GM19035 (cell line): Measurements from ENCODE around the gene BAG3.
"Not testable (repeated sequence)": the region's sequence is repeated elsewhere in the genome, so short reads cannot be mapped to it uniquely, and the experiment has no call there.

ENCODE experiments used
- ATAC-seq: cut with Tn5 transposase; IDR thresholded peaks from one replicate; pipeline ENCODE4 v1.9.1; 2021; ENCODE audit not compliant: unreplicated experiment

Gene BAG3

DNA sequence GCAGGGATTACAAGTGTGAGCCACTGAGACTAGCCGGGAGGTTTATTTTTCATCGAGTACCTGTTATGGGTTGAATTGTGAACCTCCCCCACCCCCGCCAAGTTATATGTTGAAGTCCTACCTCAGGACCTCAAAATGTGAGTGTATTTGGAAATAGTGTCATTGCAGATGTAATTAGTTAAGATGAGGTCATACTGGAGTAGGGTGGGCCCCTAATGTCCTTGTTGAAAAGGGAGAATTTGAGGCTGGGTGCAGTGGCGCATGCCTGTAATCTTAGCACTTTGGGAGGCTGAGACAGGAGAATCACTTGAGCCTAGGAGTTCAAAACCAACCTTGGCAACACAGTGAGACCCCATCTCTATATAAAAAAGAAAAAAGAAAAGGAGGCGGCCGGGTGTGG, 10.8 kb upstream of the BAG3 start:
- ATAC-seq: no peak

DNA sequence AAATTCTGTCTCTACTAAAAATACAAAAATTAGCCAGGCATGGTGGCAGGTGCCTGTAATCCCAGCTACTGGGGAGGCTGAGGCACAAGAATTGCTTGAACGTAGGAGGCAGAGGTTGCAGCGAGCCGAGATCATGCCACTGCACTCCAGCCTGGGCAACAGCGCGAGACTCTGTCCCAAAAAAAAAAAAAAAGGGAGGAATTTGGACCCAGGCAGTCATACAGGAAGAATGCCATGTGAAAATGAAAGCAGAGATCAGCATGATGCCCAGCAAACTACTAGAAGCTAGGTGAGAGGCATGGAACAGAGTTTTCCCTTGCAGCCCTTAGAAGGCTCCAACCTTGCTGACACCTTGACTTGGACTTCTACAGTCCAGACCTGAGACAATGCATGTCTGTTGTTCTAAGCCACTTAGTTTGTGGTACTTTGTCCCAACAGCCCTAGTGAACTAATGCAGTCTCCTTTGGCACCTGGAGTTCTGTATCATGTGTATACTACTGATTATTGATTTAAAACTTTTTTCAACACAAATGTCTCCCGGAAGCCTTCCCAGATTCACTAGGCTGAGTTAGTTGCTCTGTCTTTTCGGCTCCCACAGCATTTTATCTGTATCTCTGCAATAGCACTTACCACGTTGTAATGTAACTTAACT, 10.2 kb upstream of the BAG3 start:
- ATAC-seq: no peak

DNA sequence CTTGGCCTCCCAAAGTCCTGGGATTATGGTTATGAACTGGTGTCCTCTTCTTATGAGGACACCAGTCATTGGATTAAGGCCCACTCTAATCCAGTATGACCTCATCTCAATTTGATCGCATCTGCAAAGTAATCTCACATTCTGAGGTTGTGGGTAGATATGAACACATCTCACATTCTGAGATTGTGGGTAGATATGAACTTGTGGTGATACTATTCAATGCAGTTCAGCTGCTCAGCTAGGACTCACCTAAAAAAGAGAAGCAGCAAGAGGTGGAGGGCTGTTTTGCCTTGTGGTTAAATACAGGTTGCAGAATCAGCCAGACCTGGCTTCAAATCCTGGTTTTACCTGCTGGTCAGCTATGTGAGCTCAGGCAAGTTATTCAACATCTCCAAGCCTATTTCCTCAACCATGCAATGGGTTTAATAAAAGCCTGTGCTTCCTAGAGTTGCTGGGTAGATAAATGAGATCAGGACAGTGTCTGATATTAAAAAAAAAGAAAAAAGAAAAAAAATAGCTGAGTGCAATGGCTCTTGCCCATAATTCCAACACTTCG, 8.5 kb upstream of the BAG3 start:
- no peak for ATAC-seq

DNA sequence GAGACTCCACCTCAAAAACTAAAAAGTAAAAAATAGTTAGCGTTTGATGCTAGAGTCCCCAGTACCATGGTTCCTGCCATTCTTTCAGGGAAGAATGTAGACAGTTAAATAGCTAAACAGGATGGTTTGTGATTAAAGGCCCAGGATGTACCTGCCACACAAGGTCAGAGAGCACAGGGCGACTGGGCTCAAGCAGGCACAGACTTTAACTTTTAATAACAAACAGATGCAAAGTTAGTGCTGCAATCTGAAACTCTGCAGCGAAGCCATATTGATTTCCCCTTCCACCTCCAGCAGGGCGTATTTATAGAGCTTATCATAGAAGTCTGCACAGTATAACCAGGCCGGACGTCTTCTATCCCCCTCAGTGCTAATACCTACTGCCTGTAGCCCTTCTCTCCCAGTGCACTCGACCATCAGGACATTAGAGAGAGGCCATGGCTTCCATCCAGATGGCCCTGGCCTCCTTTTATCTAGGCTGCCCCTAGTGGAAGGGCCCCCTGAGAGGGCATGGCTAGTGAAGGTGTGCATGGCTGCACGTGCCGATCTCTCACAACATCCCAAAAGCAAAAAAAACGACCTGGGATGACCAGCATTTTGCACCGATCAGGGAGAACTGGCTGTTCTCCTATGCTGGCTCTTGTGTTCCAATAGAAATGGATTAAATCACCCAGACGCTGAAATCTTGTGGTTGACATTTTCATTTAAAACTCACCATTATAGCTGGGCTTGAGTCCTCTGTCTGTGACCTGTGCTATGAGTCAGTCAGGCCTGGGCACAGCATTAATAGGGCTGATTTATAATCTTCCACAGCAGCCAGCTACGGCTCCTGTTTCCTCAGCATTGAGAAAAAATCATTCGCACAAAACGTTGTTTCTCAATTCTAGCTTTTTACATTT, 7.6 kb upstream of the BAG3 start:
- no peak for ATAC-seq

DNA sequence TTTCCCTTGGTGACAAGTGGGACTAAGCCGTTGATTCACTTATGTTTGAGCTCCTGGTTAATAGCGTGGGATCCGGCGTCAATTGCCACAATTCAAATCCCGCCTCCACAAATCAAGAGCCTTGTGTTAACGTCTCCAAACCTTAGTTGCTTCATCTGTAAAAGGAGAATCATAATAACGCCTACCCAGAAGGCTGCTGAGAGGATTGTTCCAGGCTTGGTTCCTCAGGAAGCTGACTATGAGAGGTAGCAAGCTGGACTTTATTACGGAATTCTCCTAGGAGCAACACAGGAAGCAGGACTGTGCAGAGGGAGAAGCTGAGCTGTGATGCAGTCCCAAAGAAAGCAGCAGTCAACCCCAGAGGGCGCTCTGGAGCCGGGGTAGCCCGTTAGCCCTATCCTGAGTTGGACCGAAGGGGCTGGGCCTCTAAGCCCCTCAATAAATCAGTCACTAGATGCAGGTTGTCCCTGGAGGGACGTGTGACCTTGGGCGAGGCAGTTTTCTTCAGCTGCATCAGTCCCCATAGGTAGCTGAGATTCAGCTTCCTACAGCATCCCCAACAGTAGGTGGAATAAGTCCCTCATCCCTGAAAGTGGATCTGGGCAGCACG, 6.9 kb upstream of the BAG3 start:
- no peak for ATAC-seq

DNA sequence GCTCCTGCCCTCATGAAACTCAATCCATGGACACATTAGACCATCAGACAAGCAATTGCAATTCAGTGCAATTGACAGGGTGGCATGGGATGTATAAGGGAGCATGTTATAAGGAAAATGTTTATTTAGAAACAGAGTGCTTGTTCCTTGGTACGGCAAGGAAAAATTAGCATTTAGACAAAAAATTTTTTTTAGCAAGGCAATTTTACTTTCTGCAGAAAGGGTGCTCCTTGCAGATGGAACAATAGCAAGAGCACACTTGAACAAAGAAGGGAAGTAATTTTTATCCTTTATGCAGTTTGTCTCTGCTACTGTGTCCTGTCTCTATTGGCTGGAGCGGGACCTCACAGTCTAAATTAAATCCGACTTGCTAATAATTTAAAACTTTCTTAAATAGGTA, 6.2 kb upstream of the BAG3 start:
- no peak for ATAC-seq

DNA sequence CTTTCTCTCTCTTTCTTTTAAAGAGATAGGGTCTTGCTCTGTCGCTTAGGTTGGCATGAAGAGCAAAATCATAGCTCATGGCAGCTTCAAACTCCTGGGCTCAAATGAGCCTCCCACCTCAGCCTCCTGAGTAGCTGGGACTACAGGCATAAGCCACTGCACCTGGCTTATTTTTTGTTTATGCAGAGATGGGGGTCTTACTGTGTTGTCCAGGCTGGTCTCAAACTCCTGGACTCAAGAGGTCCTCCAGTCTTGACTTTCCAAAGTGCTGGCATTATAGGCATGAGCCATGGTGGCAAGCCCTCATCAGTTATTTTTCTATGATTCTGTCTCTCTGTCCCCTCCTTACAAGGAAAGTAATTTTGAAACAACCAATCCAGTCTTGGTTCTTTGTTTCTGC, 1.1 kb upstream of the BAG3 start:
- ATAC-seq: no peak

DNA sequence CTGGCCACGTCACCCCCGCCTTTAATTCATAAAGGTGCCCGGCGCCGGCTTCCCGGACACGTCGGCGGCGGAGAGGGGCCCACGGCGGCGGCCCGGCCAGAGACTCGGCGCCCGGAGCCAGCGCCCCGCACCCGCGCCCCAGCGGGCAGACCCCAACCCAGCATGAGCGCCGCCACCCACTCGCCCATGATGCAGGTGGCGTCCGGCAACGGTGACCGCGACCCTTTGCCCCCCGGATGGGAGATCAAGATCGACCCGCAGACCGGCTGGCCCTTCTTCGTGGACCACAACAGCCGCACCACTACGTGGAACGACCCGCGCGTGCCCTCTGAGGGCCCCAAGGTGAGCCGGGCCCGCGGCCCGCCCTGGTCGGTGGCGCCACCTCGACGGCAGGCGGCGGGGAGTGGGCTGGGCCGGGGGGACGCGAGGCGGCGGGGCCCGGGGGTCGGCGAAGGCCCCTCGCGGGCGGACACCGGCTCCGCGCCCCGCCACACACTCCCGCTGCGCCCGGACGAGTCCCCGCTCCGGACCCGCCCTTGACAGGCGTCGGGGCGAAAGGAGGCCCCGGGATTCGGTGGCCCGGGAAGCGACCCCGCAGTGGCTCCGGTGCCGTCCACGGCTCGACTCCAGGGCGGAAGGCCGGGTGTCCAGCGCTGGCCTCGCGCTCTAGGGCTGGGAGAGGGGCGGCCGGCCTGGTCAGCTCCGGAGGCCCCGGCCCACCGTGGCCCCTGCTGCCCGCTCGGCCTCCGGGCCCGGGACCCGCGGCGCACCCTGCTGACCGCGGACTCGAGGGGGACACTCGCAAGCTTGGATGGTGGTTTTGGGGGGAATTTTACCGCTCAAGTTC, 557 bp downstream of the BAG3 start:
- ATAC-seq: peak; percentile 5

DNA sequence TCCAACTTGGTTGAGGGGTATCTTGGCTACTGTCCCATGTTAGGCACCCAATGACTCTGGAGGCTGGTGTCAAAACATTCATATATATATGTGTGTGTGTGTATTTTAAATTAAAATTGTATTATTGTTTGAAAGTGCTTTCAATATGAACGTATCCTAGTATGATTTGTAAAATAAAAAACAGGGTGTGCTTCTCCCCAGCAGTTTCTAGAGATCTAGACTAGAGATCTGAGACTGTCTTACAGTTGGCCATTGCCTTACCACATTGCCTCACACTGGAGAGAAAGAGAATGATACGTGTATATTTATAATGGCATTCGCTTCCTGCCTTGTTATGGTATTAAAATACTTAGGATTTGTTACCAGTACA, 1.2 kb downstream of the BAG3 start:
- ATAC-seq: no peak

DNA sequence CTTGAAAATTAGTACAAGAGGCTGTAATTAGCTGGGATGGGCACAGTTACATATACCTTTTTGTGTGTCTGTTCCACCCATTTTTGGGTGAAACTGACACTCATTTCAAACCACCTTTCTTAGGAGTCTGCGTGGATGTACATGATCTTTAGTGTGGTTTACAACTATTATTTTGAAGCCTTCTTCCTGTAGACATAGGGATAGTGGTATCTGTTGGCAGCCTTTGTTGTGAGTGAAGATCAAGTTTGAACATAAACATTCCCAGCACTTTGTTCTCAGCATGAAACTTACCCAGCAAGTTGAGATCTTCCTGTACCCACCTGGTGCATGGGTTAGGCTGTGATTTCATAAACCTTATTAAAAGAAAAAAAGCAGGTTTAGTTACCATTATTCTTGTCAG, 2.0 kb downstream of the BAG3 start:
- ATAC-seq: no peak

DNA sequence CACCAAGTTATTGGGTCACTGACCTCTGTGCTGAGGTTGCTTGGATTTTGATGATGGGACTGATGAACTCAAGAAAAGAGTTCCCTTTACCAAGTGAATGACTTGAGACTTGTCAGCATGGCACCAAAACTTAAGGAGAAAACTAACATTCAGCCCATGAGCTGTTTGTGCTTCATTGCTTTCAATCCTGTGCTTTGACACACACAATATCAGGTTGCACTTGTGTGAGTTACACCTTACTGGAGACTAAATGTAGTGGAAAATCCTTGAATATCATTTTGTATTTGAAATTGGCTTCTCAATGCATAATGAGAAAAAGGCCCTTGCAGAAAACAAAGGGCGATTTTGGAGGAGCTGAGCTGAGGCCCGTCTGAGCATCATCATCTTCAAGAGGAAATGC, 2.7 kb downstream of the BAG3 start:
- no peak for ATAC-seq

DNA sequence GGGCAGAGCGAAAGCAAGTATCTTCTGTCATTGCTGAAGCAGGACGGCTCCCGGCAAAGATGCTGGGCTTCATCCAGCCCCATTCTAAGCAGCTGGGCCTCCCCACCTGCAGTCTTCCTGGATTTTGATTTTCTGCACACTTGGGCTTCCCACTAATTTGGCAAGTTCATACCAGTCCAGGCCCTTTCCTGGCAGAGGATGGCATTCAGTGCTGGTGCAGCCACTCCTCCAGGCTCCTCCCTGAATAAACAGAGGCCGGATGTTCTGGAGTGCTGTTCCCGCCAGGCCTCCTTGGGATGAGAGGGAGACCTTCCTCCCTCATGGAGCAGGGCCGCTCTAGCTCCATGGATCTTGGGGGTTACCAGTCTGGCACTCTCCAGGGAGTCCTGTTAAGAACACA, 3.4 kb downstream of the BAG3 start:
- no peak for ATAC-seq

DNA sequence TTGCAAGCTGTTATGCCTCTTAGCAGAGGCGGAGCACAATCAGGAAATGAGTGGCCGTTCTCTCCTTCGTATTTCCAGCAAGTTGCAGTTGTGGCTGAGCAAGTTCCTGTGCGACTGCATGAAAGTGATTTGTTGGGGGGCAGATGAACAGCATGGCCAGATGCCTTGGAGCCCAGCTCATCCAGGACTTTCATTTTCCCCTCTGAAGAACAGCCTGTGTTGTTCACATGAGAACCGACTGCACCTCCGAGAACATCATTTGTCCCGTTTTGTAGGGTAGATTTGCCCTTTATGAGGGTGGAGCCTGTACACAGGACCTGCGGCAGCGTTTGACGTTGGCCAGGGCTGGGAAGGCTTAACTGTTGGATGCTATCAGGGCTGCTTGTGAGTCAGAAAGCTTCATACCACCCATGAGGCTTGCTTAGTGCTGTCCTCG, 4.4 kb downstream of the BAG3 start:
- no peak for ATAC-seq

DNA sequence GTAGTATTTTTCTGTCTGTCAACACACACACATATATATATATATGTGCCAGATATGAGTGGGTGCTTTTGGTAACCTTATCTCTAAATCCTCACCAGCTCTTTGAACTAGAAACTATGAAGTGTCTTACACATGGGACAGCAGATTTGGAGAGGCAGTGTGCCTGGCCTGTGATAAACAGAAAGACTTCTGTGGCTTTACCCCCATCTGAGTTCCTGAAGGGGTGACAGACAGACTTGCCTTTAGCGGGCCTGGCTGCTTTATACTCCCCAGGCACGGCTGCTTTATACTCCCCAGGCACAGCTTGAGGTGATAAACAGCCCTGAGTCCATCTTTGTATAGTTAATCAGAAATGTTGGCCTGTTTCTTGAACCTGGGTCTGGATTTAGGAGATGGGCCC, 5.6 kb downstream of the BAG3 start:
- ATAC-seq: no peak

DNA sequence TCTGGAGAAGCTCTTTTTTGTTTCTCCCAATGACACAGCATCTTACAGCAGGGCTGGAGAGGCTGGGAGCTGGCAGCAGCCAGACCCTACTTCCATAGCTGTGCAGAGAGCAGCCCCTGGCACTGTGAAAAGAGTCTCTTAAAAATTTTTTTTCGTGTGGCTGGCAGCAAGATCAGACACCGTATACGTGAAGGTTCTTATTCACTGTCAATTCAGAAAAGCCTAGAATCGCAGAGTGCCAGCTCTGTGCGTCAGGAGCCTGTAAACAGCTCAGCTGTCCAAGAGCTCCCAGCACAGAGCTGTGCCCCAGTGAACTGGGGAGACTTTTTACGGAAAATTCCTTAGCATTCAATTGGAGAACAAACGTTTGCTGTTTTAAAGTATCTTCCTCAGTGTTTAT, 6.5 kb downstream of the BAG3 start:
- no peak for ATAC-seq

DNA sequence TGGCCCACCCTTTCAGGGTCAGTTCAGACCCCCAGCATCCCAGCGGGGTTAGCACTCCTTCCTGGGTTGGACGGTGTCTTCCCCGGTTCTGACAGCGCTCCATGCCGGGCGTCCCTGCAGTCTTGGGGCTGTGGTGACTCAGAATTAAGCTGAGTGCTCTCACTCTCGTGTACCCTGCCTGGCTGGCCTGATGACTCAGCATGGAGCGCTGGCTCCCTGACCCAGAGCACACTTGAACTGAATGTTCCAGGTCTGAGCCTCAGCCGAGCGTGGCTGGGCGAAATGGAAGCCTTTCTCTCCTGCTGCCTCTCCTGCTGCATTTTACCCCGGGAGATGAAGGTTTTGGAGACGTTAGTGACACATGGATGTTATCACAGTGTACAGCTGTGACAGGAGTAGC, 7.1 kb downstream of the BAG3 start:
- ATAC-seq: no peak

DNA sequence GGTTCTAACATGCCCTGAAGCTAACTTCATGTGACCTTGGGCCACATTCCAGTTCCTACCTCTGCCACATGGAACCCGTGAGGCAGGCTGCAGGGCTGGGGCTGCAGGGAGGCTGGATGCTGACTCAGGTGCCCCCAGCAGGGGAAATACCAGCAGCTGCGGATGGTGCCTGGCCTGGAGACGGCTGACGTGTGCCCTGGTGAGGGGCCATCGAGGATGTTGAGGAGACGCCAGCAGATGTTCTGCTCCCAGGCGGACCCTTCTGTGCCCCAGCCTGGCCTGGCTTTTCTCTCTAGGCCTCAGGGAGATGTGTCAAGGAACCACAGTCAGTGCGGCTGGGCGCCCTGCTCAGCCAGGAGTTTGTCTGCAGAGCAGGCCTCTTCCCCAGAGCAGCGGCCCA, 8.8 kb downstream of the BAG3 start:
- ATAC-seq: no peak

DNA sequence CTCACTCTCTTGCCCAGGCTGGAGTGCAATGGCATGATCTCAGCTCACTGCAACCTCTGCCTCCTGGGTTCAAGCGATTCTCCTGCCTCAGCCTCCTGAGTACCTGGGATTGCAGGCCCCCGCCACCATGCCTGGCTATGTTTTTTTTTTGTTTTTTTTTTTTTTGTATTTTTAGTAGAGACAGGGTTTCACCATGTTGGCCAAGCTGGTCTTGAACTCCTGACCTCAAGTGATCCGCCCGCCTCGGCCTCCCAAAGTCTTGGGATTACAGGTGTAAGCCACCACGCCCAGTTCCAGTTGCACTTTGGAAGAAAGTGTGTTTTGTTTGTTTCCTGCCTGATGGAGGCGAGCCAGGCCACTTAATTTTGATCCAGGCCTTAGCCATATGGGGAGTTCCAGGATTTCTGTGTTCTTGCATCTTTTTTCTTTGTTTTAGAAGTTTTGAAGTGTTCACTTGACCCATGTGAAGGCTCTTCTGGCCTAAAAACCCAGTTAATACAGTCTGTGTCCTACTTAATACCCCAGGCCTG, 11.0 kb downstream of the BAG3 start:
- ATAC-seq: not testable (repeated sequence)

DNA sequence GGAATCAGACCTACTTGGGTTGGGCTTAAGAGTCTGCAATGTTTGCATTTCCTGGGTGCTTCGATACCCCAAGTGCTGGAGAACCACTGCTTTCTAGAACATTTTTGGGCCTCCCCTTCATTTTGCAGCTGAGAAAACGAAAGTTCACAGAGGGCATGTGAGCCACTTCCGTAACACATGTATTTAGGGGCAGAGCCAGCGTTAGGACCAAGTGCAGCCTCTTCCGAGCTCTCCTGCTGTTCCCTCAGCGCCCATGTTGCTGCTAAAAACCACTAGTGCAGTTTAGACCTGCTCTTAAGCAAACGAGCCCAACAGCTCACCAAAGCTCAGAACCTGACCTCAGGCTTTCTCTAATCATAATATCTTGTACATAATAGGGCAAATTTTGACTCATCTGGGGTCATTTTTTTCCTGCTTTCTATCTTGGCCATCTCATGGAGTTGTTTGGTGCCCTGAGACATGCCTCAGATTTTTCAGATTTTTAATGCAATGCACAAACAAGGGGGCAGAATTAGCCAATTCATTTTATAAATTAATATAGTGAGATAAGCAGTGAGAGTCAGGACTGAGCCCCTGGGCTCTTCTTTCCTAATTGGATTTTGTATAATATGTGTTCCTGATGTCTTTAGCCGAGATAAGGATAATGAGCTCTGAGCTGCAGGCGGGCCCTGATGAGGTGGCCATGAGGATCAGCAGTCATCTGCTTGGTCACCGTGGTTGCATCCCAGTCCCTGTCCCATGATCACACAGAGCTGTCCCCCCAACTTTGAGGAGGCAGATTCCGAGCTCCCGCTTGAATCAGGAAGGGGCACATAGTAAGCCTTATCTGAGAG, 12.9 kb downstream of the BAG3 start:
- no peak for ATAC-seq
